ENCODE data around the gene TMEM87B.

GRCh38 chr2:112160283-112161250 is 105.5 kb downstream of the TMEM87B start:
- TF ChIP-seq CTCF (IDR thresholded peaks at IDR 0.05), result no peak
- no peak for TF ChIP-seq POLR2A (IDR thresholded peaks at IDR 0.05)

All from adrenal gland (tissue), 5 donors.